Mammary epithelial cell (primary cell): ENCODE measurements around the gene CITED2.

Experiments used
- EZH2 ChIP-seq: IDR thresholded peaks from 2 replicates; pipeline ENCODE4 v1.6.1; 2012; ENCODE audit warnings: low read length, inconsistent platforms, borderline replicate concordance
- TF ChIP-seq, protein P1 (sequence below), 2 donors: IDR thresholded peaks in 1 of 2; conservative IDR thresholded peaks in 1 of 2; 2 replicates each; pipeline ENCODE4 v1.5.1; 2011 to 2012; ENCODE audit warnings: inconsistent platforms in 2 of 2, low read length in 2 of 2, mild to moderate bottlenecking in 2 of 2, control low read depth in 1 of 2, low read depth in 1 of 2; ENCODE audit not compliant: insufficient read depth in 1 of 2; ENCODE audit errors: extremely low read depth in 1 of 2

GRCh38 chr6:139337830-139338229 is 36.6 kb downstream of the CITED2 start:
- TF ChIP-seq, protein P1, sequence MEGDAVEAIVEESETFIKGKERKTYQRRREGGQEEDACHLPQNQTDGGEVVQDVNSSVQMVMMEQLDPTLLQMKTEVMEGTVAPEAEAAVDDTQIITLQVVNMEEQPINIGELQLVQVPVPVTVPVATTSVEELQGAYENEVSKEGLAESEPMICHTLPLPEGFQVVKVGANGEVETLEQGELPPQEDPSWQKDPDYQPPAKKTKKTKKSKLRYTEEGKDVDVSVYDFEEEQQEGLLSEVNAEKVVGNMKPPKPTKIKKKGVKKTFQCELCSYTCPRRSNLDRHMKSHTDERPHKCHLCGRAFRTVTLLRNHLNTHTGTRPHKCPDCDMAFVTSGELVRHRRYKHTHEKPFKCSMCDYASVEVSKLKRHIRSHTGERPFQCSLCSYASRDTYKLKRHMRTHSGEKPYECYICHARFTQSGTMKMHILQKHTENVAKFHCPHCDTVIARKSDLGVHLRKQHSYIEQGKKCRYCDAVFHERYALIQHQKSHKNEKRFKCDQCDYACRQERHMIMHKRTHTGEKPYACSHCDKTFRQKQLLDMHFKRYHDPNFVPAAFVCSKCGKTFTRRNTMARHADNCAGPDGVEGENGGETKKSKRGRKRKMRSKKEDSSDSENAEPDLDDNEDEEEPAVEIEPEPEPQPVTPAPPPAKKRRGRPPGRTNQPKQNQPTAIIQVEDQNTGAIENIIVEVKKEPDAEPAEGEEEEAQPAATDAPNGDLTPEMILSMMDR (conservative IDR thresholded peaks at IDR 0.05 in 1 of 2, IDR thresholded peaks at IDR 0.05 in 1 of 2; ENCODE audit: extremely low read depth in 1 of 2, insufficient read depth in 1 of 2, low read depth in 1 of 2, low read length in 2 of 2), result no peak
- no peak for TF ChIP-seq EZH2
